ENCODE measurements around the gene SH3BP4.

DNA sequence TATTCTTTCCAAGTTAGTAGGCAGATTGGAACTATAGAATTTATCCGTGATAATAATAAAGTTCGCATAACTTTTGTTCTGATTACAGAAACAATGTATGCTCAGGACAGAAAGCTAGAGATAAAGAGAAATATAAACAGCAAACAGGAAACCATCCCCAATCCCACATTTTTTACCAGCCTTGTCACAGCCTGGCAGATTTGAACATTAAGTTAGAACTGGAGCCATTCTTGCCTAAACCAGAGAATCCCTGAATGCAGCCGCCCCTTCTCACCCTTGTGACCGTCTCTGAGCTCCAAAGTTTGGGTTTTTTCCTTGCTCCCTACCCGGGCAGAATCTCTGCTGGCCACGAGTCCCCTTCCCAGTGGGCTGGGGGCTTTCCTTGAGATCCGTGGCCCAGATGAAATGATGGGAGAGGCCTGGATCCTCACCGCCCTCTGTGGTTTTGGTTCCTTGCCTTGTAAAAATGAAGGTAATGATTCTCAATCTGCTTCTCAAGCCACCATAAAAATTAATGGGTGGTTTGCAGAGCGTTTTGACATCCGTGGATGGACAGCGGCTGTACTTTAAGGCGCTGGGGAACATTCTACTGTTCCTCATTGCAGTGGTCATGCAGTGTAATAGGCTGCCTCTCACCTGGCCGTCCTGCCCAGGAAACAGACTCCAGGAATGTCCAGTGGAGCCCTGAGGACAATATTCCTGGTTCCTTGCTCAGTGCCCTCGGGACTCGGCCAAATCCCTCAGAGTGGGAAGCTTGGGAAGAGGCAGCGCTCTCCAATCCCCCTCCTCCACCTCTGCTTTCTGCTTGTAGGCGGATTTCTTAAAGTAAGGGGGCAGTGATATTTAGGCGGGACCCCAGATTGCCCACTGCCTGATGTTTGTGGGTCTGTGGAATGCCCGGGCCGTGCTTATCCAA lies 1.6 kb downstream of the SH3BP4 start:
- TF ChIP-seq GATA3 (IDR thresholded peaks at IDR 0.05; ENCODE audit: low read depth, low read length) (no peak), GATA2 (IDR thresholded peaks at IDR 0.05; ENCODE audit: low read depth, low read length) (no peak)

Data from SH-SY5Y (cell line).